LNCAP (cell line): Measurements from ENCODE around the gene ZNF236.

Experiments
- TF ChIP-seq, protein P1 (sequence below): fragments of 450-650 bp; IDR thresholded peaks from 2 replicates; pipeline ENCODE4 v1.5.1; 2017; ENCODE audit warnings: mild to moderate bottlenecking

ZNF236 gene

DNA sequence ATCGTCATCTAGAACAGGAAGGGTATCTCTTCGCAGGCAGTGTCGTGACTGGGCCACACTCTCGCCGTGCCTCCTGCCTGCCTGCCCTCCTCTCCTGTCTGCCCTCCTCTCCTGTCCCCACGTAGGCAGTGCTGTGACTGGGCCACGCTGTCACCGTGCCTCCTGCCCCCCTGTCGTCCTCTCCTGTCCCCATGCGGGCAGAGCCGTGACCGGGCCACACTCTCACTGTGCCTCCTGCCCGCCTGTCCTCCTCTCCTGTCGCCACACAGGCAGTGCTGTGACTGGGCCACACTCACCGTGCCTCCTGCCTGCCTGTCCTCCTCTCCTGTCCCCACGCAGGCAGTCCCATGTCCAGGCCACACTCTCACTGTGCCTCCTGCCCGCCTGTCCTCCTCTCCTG is 51.4 kb downstream of the ZNF236 start:
- TF ChIP-seq, protein P1, sequence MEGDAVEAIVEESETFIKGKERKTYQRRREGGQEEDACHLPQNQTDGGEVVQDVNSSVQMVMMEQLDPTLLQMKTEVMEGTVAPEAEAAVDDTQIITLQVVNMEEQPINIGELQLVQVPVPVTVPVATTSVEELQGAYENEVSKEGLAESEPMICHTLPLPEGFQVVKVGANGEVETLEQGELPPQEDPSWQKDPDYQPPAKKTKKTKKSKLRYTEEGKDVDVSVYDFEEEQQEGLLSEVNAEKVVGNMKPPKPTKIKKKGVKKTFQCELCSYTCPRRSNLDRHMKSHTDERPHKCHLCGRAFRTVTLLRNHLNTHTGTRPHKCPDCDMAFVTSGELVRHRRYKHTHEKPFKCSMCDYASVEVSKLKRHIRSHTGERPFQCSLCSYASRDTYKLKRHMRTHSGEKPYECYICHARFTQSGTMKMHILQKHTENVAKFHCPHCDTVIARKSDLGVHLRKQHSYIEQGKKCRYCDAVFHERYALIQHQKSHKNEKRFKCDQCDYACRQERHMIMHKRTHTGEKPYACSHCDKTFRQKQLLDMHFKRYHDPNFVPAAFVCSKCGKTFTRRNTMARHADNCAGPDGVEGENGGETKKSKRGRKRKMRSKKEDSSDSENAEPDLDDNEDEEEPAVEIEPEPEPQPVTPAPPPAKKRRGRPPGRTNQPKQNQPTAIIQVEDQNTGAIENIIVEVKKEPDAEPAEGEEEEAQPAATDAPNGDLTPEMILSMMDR: no peak

DNA sequence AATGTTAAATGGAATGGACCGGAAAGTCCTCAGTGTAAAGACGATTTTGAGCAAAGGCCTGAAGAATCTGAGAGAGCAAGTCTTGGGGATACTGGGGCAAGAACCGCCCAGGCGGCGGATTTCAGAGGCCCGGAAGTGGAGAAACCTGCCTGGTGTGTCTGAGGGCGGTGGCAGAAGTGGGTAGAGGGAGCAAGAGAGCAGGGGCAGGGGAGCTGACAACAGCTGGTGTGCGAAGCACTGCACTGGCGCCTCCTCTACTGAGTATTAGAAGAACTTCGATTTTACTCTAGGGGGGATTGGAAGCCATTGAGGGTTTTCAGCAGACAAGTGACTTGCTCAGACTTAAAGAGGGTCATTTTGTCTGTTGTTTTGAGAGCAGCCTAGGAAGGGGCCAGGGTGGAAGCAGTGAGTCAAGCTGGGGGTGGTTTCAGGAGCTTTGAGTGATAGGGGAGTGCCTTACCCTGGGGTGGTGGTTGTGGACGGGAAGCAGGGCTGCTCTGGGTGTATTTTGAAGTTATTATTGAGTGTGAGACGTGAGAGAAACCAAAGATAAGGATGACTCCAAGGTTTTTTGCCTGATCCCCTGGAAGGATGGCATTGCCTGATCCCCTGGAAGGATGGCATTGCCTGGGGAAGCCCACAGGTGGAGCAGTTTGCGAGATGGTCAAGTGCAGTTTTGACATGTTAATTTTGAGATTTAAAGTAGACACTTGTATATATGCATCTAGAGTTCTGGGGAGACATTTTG is 52.5 kb downstream of the ZNF236 start:
- TF ChIP-seq, protein P1: no peak

DNA sequence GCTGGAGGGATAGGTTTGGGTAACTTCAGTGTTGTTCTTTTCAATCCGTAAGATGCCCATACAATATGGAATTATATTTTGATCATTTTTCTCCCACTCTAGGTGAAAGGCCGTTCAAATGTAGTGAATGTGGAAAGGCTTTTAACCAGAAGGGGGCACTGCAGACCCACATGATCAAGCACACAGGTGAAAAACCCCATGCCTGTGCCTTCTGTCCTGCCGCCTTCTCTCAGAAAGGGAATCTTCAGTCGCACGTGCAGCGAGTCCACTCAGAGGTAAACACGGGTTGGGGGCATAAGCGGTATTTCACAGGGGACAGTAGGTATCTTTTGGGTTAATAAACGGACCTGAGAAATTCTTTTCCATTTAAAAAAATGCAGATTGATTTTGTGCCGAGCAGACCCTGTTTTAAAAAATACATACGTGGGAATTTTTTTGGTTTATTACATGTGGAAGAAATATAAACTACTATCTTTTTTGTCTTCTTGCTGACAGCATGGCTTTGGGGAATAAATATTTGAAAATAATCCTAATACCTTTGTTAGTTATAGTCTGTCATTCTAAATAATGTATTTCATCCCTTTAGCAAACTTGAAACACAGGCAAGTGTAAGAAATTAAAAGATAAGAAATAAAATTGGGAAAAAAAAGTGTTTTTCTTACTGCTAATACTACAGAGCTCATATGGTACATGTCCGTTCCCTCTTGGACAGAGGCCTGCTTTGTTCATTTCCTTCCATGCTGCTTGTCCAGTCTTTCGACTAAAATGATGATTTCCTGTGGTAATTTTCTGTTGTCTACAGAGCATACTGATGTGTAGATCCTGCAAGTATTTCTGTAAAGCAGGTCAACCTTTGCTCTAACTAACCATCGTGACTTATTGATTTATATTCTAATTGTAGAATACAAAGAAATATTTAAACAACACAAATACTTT is 53.3 kb downstream of the ZNF236 start:
- TF ChIP-seq, protein P1: peak; percentile 85

DNA sequence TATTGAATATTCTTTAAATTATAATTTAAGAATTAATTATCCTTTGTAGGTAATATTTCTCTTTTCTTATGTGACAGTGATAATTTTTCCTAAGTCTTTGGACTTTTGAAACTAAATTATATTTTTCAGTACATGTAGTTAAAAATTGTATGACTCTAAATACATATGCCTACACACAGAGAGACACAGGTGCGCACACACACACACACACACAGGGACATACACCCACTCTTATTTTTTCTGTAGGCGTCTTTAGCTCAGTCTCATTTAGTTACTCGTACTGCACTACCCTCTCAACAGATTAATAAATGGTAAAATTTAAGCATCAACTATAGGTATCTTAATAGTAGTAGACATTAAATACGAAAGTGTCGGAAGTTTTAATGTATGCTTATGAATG is 56.1 kb downstream of the ZNF236 start:
- TF ChIP-seq, protein P1: no peak

DNA sequence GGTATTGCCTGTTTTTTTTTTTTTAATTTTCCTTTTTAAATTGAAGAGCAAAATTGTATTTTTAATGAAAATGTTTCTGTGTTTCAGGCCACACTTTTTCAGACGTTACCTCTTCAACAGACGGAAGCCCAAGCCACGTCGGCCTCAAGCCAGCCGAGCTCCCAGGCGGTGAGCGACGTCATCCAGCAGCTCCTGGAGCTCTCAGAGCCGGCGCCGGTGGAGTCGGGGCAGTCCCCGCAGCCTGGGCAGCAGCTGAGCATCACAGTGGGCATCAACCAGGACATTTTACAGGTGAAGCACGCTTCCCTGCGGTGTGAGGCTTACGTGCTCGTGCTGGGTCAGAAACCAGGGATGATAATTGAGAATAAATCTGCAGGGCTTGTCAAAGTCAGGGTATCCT is 57.7 kb downstream of the ZNF236 start:
- TF ChIP-seq, protein P1: no peak

DNA sequence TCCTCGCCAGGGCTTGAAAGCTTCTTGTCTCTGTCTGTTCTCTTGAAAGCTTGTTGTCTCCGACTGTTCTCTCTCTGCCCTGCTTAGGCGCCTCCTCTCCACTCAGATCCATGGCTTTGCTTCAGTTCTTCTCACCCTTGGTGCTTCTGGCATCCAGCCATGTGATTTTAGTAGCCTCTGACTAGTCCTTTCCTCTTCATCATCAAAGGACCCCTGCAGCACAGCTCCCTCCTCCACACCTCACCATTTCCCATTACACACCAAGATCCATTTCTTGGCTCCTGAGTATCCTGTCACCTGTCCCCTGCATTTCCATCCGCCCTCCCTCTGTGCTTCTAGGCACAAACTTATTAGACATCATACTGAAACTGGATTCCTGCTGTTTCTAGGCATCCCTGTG is 59.4 kb downstream of the ZNF236 start:
- TF ChIP-seq, protein P1: no peak

DNA sequence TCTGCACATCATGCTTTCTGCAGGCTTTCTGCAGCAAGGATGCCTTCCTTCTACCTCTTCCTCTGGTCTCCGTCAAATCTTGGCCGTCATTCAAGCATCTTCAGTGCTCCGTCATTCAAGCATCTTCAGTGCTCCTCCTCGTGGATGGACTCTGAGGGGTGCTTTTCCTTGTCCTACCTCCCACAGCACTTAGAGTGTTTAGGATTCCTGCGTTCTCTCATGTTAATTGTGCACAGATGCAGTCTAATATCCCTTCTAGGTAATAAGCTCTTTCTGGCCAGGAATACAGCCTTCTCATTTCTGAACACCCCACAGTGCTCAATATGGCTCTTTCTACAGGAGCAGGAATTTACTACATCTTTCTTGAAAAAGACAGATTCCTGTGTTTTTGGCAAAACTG is 59.8 kb downstream of the ZNF236 start:
- TF ChIP-seq, protein P1: no peak
